HG02763 (cell line): ENCODE measurements around the gene FGD6.
A peak's percentile ranks its signal among the peaks of the same experiment; 100 is the strongest.
"Not testable (repeated sequence)": the region's sequence is repeated elsewhere in the genome, so short reads cannot be mapped to it uniquely, and the experiment has no call there.

ENCODE experiments used
- ATAC-seq: cut with Tn5 transposase; IDR thresholded peaks from one replicate; pipeline ENCODE4 v1.9.1; 2021; ENCODE audit warnings: mild to moderate bottlenecking, moderate library complexity; ENCODE audit not compliant: unreplicated experiment

The FGD6 gene

DNA sequence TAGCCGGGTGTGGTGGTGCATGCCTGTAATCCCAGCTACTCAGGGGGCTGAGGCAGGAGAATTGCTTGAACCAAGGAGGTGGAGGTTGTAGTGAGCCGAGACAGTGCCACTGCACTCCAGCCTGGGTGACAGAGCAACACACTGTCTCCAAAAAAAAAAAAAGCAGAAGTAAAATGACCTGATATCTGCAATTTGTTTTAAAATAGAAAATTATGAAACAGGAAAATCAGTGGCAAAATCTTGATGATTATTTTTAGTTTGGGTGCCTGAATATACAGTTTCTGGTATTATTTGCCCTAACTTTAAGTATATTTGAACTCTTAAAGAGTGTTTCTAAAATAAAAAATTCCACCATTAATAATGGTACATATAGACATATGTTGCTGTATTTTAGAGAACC, 121.4 kb downstream of the FGD6 start:
- ATAC-seq, result not testable (repeated sequence)

DNA sequence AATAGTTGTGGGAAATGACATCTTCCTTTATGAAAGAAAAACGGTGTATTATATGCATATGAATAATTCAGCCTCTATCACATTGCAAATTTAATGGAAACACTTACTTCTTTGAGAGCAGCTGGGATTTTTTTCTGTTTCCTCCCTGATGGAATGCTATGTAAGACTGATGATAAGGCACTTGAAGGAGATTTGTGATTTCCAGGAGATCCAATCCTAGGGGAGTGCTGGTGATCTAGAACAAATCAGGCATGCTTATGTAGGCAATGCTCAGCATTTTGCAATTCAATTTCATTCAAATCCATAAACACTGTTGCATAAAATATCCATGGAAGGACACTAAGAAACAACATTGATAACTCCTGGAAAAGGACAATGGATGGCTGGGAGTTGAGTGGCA, 127.8 kb downstream of the FGD6 start:
- ATAC-seq, result no peak

DNA sequence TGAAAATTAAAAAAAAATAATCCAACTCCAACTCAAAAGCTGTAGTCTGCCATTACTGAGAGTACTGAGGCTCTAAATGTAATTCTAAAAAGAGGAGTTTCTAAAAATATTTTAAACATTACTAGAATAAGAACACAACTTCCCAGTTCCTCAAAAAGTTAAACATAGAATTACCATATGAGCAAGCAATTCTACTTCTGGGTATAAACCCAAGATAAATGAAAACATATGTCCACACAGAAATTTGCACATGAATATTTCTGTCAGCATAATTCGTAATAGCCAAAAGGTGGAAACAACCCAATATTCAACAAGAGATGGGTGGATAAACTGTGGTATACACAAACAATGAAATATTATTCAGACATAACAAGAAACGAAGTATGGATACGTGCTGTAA, 128.9 kb downstream of the FGD6 start:
- no peak for ATAC-seq

DNA sequence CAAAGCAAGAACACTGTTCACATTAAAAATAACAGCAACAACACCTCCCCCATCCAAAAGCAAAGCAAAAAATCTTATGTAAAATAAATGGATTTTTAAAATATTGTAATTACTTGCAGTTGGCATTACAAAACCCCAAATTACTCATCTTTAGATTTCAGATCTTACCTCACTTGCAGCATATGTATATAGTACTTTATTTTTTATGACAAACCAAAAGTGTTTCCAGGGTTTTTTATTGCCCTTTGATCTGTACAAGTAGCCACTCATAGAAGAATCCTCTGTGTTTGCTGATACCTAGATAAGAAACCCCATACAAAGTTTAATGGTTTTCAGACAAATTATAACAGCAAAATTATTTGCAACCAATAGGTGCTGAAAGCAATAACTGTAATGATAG, 131.7 kb downstream of the FGD6 start:
- no peak for ATAC-seq

DNA sequence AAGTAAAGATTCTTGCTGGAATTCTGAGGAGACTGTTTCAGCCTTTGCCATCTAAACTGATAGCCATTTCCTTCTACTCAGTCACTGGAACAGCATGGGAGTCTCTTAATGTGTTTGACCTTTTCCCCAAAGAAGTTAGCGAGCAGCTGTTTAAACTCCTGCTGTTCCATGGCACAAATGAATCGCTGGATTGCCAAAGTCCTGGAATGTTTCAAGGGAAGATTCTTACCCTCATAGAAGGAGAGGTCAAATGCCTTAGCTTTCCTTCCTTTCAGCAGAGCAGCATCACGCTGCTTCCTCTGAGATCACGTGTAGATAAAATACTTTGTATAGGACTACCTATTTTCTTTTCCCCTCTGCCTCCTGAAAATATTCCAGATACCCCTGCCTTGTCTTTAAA, 133.3 kb downstream of the FGD6 start:
- no peak for ATAC-seq

DNA sequence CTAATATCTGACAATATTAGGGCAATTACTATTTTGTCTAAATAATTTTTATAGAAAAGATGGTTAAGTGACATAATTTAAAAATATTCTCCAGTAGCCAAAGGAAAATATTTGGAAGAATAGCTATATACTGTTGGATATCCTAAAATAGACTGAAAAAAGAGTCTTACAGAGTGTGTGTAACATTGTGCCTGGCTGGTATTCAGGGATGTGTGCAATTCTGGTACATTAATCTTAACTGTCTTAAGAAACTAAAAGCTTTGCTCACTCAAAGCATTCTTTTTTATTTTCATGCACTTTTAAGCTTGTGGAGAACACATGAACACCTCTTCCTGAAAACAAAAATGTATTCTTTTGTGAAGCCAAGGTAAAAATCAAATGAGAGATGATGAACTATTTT, 133.8 kb downstream of the FGD6 start:
- ATAC-seq, result no peak

DNA sequence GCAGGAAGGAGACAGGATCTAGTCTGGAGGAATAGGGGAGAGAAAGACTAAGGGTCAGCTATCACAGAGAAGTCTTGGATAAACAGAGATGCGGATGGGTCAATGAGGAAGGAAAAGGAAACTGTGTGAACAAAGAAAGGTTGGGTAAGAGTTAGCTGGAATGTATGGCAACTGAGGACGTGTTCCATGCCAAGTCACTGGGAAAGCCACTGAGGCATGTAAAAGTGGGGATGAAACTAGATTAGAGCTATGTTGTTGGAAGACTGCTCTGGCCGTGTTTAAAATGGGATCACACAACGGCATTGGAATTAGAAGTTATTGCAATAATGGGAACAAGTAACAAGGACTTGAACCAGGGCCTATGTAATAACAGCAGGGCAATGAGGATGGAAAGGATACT, 139.9 kb downstream of the FGD6 start:
- no peak for ATAC-seq

DNA sequence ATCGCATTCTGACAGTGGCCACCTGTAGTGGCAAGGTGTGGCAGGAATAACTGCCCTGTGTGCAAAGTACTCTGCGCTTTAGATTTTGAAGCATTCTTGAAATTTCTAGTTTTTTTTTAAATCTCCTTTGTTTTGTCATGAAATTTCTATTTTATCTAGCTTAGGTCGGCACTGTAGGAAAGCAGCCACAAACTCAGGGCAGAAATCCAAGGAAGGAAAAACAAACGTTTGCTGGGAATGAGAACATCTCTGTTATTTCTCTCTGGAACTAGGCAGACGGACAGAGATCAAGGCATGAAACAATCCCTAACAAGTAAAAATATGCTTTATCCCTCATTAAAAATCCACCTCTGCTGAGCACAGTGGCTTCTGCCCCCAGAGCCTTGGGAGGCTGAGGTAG, 142.5 kb downstream of the FGD6 start:
- ATAC-seq, result no peak

DNA sequence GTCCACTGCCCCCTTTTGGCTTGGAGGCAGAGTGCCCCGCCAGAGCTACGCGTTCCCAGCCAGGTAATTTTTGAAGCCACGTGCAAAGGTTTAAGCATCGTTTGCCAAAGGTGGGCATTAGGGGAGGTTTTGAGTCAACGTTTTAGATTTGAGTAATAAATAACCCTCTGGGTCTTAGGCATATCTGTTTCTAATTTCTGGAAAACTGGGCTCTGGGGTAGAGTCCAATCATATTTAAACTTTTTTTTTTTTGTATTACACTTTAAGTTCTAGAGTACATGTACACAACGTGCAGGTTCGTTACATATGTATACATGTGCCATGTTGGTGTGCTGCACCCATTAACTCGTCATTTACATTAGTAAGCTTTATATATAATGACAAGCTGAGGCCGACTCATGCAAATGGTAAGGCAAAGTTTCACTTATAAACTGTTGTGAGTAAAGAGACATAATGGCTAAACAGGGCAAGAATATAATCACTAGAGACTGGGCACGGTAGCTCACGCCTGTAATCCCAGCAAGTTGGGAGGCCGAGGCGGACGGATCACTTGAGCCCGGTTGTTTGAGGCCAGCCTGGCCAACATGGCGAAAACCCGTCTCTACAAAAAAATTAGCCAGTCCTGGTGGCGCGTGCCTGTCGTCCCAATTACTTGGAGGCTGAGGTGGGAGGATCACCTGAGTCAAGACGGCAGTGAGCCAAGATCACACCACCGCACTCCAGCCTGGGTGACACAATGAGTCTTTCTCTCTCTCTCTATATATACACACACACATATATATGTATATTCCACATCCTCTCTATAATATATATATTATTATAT, 143.4 kb downstream of the FGD6 start:
- no peak for ATAC-seq

DNA sequence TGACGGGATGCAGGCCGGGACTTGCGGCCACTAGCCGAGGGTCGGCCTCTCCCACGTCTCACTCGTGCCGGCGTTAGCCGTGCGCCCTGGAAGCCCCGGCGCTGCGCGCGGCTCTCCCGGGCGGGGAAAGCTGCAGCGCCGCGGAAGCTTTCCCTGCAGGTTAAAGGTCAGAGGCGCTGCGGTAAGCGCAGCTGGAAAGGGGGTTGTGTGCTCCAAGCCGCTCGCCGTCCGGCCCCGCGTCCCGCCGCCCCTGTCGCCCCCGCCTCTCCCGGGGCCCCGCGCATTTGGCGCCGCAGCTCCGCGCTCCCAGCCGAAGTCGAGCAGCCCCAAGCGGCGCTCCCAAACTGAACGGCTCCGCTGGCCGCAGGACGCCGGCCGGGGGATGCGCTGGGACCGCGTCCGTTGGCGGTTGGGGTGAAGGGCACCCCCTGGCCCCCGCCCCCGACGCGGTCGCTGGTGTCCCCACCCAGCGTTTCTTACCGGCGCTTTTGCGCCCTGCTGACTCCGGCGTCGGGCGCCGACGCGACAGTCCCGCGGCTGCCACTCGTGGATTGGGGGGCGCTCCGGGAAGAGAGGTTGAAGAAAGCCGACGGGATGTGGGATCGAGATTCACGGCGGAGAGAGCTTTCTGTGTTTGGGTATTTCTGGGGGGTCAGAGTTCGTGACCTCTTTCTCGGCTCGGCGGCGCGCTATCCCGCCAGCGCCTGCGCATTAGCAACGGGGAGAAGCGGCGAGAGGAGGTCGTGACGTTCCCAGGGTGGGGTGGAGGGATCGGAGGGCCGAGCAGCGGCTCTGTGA, 144.2 kb downstream of the FGD6 start, which contains the start of gene NR2C1:
NR2C1 (minus strand) TSS at position 719 of the 798 bp plus-strand sequence. CDS start 6,234 bp downstream, outside the sequence.
- peak; percentile 98 for ATAC-seq

DNA sequence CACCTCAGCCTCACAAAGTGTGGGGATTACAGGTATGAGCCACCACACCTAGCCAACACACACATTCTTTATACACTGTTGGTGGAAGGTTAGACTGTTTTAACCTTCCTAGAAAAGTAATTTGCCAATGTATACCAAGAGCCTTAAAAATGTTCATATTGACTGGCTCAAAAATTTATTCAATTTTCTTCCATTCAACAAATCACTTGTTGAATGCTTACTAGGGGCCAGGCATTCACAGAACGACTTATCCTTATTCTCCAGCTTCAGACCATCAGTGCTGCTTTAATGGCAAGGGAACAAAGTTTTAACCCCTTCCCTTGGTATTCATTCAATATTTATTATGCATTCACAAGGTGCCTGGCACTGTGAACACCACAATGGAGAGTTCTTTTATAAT, 146.9 kb downstream of the FGD6 start:
- ATAC-seq, result no peak

DNA sequence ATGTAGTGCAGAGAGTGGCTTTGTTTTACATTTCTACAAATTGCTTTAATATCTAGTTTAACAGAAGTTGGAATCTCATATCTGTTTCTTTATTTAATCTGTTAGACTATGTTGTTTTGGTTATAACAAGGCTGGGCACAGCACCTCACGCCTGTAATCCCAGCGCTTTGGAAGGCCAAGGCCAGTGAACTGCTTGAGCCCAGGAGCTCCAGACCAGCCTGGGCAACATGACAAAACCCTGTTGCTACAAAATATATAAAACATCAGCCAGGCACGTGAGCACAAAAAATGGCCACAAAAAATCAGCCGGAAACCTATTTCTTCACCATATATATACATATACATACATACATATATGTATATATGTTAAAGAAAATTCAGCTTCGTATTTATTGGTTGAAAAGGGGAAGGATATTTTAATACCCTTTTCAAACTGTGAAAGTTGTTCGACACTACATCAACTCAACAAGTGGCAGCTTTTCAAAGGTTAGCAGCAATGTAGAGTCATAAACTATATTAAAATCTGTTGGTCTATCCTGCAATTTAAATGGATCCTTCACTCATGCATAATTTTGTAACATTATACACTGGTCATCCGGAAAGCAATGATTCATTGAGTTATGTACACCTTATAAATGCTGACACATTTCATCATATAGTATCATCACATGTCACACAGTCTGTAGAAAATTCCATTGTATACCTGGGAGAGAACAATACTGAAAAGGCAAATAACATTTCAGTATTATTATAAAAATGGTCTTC, 151.0 kb downstream of the FGD6 start:
- no peak for ATAC-seq

DNA sequence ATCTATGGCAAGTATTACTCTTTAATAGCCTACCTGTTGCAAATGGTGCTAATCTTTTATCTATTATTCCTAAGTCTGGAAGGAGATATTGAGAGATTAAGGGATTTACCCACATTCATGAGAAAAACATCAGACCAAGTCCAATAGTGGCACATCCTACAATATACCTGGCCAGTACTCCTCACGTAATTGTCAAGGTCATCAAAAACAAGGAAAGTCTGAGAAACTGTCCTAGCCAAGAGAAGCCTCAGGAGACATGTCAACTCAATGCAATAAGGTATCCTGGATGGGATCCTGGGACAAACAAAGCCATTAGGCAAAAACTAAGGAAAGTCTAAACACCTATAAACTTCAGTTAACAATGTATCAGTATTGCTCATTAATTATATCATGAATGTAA, 156.3 kb downstream of the FGD6 start:
- no peak for ATAC-seq

DNA sequence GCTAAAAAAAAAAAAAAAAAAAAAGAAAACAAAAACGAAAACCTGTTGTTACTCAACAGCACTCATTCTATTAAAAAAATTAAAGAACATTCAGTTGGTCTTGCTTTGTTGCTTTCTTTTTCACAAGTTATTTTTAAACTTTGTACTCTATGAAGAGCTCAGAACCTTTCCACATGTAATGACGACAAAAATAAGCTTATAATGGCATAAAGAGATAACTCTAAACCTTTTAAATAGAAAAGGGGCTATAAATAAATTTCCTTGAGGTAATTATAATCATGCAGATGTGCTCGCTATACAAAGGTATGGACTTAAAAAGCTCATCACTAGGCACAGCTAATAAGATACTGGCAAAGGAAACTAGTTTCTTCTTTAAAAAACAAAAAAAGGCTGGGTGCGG, 157.3 kb downstream of the FGD6 start:
- ATAC-seq, result no peak

DNA sequence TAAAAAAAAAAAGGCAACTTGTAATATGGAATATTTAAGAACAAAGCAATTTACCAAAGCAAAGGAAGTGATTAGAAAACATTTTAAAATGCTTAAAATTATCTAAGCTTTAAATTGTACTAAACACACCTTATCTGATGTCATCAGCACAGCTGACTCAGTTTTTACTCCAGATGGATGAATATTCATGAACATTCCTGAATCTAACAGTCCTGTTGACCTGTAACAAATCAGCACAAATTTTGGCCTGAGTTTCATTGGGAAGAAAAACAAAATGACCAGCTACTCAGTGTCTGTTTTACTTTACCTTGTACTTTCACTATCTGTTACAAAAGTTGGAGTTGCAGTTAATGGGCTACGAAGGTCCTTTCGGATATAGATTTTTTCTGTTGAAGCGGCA, 159.8 kb downstream of the FGD6 start:
- no peak for ATAC-seq

DNA sequence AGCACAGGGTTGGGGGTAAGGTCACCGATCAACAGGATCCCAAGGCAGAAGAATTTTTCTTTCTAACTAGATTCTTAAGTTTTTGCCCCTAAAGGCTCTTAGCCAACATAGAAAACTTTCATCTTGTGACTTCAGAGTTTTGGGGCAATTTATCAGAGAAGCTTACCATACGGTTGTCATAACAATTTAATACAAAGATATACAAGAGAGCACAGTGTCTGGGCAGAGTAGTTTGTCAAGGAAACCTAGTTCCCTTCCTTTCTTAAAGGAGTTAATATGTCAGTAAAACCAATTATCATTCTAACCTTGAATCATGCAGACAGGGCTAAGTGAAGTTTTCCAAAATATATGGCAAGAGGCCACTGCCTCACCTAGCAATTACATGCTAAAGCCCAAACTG, 162.2 kb downstream of the FGD6 start:
- no peak for ATAC-seq

DNA sequence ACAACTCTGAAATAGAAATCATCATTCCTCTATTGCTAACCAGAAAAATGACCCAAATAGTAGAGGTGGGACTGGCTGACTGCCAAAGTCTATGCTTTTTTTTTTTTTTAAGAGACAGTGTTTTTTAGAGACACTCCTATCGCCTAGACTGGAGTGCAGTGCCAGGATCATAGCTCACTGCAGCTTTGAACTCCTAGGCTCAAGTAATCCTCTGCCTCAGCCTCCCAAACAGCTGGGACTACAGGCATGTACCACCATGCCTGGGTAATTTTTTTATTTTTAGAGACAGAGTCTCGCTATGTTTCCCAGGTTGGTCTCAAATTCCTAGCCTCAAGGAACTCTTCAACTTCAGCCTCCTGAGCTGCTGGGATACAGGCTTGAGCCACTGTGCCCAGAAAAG, 163.1 kb downstream of the FGD6 start:
- no peak for ATAC-seq

DNA sequence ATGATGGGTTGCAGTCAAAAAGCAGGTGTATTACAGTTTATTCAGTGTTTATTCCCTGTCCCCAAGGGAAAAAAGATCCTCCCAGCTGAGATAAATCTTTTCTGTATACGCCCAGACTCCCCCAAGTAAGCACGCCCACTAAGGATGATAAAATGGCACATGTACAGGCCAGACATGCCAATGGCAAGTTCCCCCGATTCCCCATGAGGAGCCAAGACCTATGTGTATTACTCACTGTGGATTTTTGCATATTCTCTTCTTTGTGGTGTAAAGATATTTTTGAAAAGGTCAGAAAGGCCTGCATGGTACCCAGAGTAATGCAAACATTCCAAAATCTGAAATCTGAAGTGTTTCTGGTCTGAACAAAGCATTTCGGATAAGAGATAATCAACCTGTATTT, 166.0 kb downstream of the FGD6 start:
- ATAC-seq, result no peak

DNA sequence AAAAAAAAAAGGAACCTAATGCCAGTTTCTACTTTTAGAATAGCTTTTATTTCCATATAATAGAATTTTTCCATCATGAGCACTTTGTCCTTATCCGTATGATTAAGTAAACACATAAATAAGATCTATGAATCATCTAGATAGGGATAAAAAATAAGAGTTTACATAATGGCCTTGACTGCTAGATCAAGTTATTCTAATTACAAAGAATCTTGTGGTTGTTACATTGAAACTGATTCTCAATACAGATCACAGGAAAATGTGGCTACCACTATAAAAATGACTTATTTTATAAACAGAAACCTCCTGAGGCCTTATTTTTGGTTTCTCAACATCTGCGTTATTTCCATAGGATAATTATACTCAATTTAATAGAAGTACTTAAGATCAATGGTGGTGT, 179.4 kb downstream of the FGD6 start:
- ATAC-seq, result no peak

DNA sequence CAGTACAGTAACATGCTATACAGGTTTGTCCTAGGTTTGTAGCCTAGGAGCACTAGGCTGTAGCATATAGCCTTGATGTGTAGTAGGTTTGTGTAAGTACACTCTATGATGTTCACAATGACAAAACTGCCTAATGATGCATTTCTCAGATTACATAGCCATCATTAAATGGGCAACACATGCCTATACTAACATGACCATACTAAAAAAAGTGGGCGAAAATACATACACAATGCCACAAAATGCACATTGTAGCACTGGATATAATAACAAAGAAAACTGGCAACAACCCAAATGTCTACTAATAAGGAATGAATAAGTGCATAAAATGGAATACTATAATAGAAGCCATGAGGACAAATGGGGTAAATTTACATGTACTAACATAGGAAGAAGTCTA, 182.5 kb downstream of the FGD6 start:
- ATAC-seq, result no peak
